ENCODE results near the gene MTFMT. TPM values are rescaled to one million over a fixed set of nuclear protein-coding genes. Genes with fewer than 3 reads are reported as not detected.

MTFMT gene
- total and polyA plus RNA-seq, 2 of the 13 experiments (the other 11 are each of a cell fraction or from before 2014, with no cell fraction given): 9.9 to 23.2 TPM

DNA sequence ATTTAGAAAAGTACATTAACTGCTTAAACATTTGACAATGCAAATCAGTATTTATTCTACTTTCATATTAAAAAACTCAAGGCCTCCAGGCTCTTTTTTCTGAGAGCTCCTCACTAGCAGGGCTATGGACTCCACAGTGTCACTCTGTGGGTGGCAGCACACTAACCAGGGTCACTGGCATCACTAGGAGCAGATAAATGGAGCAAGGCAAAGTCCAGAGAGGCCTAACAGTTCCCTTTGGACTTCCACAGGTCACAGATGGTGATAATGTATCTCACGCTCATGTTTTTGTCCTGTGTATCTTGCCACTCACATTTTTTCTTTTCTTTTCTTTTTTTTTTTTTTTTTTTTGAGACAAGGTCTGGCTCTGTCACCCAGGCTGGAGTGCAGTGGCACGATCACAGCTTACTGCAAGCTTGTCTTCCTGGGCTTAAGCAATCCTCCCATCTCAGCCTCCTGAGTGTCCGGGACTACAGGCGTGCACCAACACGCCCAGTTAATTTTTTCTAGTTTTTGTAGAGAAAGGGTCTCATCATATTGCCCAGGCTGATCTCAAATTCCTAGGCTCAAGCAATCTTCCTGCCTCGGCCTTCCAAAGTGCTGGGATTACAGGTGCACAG lies 47.5 kb downstream of the MTFMT start (continued):
- TF ChIP-seq, protein P1, sequence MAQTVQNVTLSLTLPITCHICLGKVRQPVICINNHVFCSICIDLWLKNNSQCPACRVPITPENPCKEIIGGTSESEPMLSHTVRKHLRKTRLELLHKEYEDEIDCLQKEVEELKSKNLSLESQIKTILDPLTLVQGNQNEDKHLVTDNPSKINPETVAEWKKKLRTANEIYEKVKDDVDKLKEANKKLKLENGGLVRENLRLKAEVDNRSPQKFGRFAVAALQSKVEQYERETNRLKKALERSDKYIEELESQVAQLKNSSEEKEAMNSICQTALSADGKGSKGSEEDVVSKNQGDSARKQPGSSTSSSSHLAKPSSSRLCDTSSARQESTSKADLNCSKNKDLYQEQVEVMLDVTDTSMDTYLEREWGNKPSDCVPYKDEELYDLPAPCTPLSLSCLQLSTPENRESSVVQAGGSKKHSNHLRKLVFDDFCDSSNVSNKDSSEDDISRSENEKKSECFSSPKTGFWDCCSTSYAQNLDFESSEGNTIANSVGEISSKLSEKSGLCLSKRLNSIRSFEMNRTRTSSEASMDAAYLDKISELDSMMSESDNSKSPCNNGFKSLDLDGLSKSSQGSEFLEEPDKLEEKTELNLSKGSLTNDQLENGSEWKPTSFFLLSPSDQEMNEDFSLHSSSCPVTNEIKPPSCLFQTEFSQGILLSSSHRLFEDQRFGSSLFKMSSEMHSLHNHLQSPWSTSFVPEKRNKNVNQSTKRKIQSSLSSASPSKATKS (CRISPR knock-in tag; IDR thresholded peaks at IDR 0.05): no peak
- TF ChIP-seq, protein P2, sequence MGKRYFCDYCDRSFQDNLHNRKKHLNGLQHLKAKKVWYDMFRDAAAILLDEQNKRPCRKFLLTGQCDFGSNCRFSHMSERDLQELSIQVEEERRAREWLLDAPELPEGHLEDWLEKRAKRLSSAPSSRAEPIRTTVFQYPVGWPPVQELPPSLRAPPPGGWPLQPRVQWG (CRISPR knock-in tag; IDR thresholded peaks at IDR 0.05; ENCODE audit: borderline replicate concordance, low read depth): no peak
- TF ChIP-seq ZNF136 (CRISPR knock-in tag; IDR thresholded peaks at IDR 0.05; ENCODE audit: low read depth): no peak
- no peak for TF ChIP-seq TBX3 (IDR thresholded peaks at IDR 0.05; ENCODE audit: borderline replicate concordance)
- TF ChIP-seq FOXO1 (CRISPR knock-in tag; IDR thresholded peaks at IDR 0.05): no peak
- no peak for TF ChIP-seq ZNF644 (CRISPR knock-in tag; IDR thresholded peaks at IDR 0.05; ENCODE audit: low read depth)
- TF ChIP-seq, protein P3, sequence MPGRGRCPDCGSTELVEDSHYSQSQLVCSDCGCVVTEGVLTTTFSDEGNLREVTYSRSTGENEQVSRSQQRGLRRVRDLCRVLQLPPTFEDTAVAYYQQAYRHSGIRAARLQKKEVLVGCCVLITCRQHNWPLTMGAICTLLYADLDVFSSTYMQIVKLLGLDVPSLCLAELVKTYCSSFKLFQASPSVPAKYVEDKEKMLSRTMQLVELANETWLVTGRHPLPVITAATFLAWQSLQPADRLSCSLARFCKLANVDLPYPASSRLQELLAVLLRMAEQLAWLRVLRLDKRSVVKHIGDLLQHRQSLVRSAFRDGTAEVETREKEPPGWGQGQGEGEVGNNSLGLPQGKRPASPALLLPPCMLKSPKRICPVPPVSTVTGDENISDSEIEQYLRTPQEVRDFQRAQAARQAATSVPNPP (CRISPR knock-in tag; IDR thresholded peaks at IDR 0.05): no peak
- no peak for TF ChIP-seq GZF1 (CRISPR knock-in tag; IDR thresholded peaks at IDR 0.05)
- TF ChIP-seq HDAC1 (CRISPR knock-in tag; IDR thresholded peaks at IDR 0.05): peak; percentile 22; the same call in 1 of the 2 replicates
- TF ChIP-seq TBX2 (CRISPR knock-in tag; IDR thresholded peaks at IDR 0.05; ENCODE audit: borderline replicate concordance): no peak
- no peak for TF ChIP-seq MLLT10 (CRISPR knock-in tag; IDR thresholded peaks at IDR 0.05)
- TF ChIP-seq MAFF (IDR thresholded peaks at IDR 0.05; ENCODE audit: low read depth, low read length): no peak
- TF ChIP-seq KLF9 (CRISPR knock-in tag; IDR thresholded peaks at IDR 0.05; ENCODE audit: low read depth): no peak
- TF ChIP-seq RXRA (CRISPR knock-in tag; IDR thresholded peaks at IDR 0.05): peak; percentile 38; the same call in 1 of the 2 replicates
- no peak for TF ChIP-seq ZNF44 (CRISPR knock-in tag; IDR thresholded peaks at IDR 0.05)
- no peak for TF ChIP-seq ZNF878 (CRISPR knock-in tag; IDR thresholded peaks at IDR 0.05)
- no peak for TF ChIP-seq HES4 (CRISPR knock-in tag; IDR thresholded peaks at IDR 0.05; ENCODE audit: borderline replicate concordance)
- no peak for TF ChIP-seq FLYWCH1 (CRISPR knock-in tag; IDR thresholded peaks at IDR 0.05)
- no peak for TF ChIP-seq MTF2 (CRISPR knock-in tag; IDR thresholded peaks at IDR 0.05; ENCODE audit: borderline replicate concordance)
- TF ChIP-seq ZFAT (CRISPR knock-in tag; conservative IDR thresholded peaks at IDR 0.05): no peak
- no peak for TF ChIP-seq SMAD1 (CRISPR knock-in tag; IDR thresholded peaks at IDR 0.05; ENCODE audit: borderline replicate concordance, low read depth)
- no peak for TF ChIP-seq ZNF337 (CRISPR knock-in tag; IDR thresholded peaks at IDR 0.05; ENCODE audit: borderline replicate concordance, low read depth)
- TF ChIP-seq, protein P4, sequence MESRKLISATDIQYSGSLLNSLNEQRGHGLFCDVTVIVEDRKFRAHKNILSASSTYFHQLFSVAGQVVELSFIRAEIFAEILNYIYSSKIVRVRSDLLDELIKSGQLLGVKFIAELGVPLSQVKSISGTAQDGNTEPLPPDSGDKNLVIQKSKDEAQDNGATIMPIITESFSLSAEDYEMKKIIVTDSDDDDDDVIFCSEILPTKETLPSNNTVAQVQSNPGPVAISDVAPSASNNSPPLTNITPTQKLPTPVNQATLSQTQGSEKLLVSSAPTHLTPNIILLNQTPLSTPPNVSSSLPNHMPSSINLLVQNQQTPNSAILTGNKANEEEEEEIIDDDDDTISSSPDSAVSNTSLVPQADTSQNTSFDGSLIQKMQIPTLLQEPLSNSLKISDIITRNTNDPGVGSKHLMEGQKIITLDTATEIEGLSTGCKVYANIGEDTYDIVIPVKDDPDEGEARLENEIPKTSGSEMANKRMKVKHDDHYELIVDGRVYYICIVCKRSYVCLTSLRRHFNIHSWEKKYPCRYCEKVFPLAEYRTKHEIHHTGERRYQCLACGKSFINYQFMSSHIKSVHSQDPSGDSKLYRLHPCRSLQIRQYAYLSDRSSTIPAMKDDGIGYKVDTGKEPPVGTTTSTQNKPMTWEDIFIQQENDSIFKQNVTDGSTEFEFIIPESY (CRISPR knock-in tag; IDR thresholded peaks at IDR 0.05): no peak
- no peak for TF ChIP-seq ZNF83 (CRISPR knock-in tag; IDR thresholded peaks at IDR 0.05; ENCODE audit: borderline replicate concordance)
- TF ChIP-seq SPEN (CRISPR knock-in tag; IDR thresholded peaks at IDR 0.05; ENCODE audit: low read depth): 0 out of 2 replicates have a peak, but pooled peaks have one; percentile 39
- TF ChIP-seq THAP11 (CRISPR knock-in tag; IDR thresholded peaks at IDR 0.05): no peak
